ENCODE results near the gene PCYT2. TPM values are rescaled to one million over a fixed set of nuclear protein-coding genes. Genes with fewer than 3 reads are reported as not detected.

PCYT2 gene
- total and polyA plus RNA-seq, 8 donors: 9.0 to 35.3 (median 17.7) TPM

GRCh38 chr17:81935709-81936084, 24.5 kb upstream of the PCYT2 start:
- intact Hi-C loops (cut with DNase I): no loop called here
- H3K27ac ChIP-seq: no peak overlapping the region
- DNase-seq: peak in 2 of 6 donors; percentile 26 to 48
- H3K36me3 ChIP-seq: no peaks in the 10 kb centered on the region
- ATAC-seq: no peak
- no peak for FAIRE-seq
- H3K4me1 ChIP-seq: peaks cover 0 to 5% (median 3%) of the 10 kb centered on the region in 3 donors
- WGBS, 2 donors: 68 to 84% methylated on average over 6 of the region's 6 CpGs
- no peaks in the 10 kb centered on the region for H3K27me3 ChIP-seq
- TF ChIP-seq CTCF (IDR thresholded peaks at IDR 0.05): no peak
- peak overlapping the region; percentile 52 to 74 (median 70) for H3K4me3 ChIP-seq
- H3K9me3 ChIP-seq: no peaks in the 10 kb centered on the region

DNA sequence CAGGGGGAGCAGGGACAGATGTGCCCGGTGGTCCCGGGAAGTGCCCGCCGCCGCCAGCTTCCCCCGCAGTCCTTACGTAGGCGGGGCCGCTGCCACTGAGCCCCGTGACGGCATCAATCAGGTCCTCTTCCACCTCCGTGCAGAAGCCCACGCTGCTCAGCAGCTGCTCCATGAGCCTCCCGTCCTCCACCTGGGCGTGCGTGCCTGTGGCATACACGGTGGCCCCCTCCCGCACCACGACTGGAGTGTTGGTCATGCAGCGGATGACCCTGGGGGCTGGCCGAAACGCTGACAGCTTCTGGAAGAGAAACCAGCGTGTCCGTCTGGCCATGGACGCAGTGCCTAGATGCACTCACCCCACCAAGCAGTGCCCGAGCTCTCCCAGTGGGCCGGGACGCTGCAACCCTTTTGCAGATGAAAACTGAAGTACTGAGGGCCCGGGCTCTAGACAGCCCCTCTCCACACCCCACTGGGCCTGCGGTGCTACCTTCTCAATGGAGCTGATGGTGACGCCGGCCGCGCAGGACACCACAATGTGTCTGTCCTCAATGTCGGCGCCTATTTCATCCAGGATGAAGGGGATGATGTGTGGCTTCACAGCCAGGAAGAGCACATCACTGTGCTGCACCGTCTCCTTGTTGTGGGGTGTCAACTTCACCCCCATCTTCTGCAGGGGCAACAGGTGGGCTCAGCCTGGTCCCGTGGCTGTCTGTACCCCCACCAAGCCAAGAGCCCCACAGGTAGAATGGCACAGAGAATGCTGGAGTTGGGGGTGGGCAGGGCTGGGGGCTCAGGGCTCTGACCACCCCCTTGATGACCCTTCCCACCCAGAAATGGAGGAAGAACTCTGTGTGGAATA, 23.9 kb upstream of the PCYT2 start:
- intact Hi-C loops (cut with DNase I): no loop called here
- TF ChIP-seq CTCF (IDR thresholded peaks at IDR 0.05): no peak
- 87 to 89% methylated on average over 38 of the region's 38 CpGs for WGBS, 2 donors
- H3K9me3 ChIP-seq: no peaks in the 10 kb centered on the region
- FAIRE-seq (no peak), DNase-seq (peak in 4 of 6 donors; percentile 31 to 75 (median 47)), ATAC-seq (no peak)
- peak overlapping the region in 1 of 4 donors; percentile 68 for H3K4me3 ChIP-seq
- no peaks in the 10 kb centered on the region for H3K36me3 ChIP-seq
- H3K27me3 ChIP-seq: no peaks in the 10 kb centered on the region
- H3K4me1 ChIP-seq: peaks cover 0 to 5% (median 3%) of the 10 kb centered on the region in 3 donors
- no peak overlapping the region for H3K27ac ChIP-seq

GRCh38 chr17:81934098-81934757, 23.0 kb upstream of the PCYT2 start:
- intact Hi-C loops (cut with DNase I): no loop called here
- H3K4me3 ChIP-seq: no peak overlapping the region
- peaks cover 0 to 5% (median 3%) of the 10 kb centered on the region in 3 donors for H3K4me1 ChIP-seq
- H3K36me3 ChIP-seq: no peaks in the 10 kb centered on the region
- FAIRE-seq: no peak
- DNase-seq: peak in 2 of 6 donors; percentile 36 to 72
- 77 to 78% methylated on average over 23 of the region's 23 CpGs for WGBS, 2 donors
- H3K9me3 ChIP-seq: no peaks in the 10 kb centered on the region
- H3K27me3 ChIP-seq: no peaks in the 10 kb centered on the region
- no peak for ATAC-seq
- H3K27ac ChIP-seq: no peak overlapping the region
- no peak for TF ChIP-seq CTCF (IDR thresholded peaks at IDR 0.05)

- ATAC-seq (no peak), FAIRE-seq (no peak), DNase-seq (peak in 2 of 6 donors; percentile 42 to 66)
- intact Hi-C loops (cut with DNase I): no loop called here
- Histone ChIP-seq H3K36me3 (no peaks in the 10 kb centered on the region), H3K27me3 (no peaks in the 10 kb centered on the region), H3K27ac (no peak overlapping the region), H3K4me3 (no peak overlapping the region), H3K4me1 (peaks cover 0 to 9% (median 3%) of the 10 kb centered on the region in 3 donors), H3K9me3 (no peaks in the 10 kb centered on the region)
- no peak for TF ChIP-seq CTCF (IDR thresholded peaks at IDR 0.05)
- 84 to 91% methylated on average over 14 of the region's 14 CpGs for WGBS, 2 donors
These were observed 22.0 kb upstream of the PCYT2 start for GRCh38 chr17:81933178-81933699.
